GM19455 (cell line): ENCODE data around the gene GALK2.

Experiments
- ATAC-seq: cut with Tn5 transposase; IDR thresholded peaks from one replicate; pipeline ENCODE4 v1.9.1; 2021; ENCODE audit not compliant: unreplicated experiment

GALK2 gene

DNA sequence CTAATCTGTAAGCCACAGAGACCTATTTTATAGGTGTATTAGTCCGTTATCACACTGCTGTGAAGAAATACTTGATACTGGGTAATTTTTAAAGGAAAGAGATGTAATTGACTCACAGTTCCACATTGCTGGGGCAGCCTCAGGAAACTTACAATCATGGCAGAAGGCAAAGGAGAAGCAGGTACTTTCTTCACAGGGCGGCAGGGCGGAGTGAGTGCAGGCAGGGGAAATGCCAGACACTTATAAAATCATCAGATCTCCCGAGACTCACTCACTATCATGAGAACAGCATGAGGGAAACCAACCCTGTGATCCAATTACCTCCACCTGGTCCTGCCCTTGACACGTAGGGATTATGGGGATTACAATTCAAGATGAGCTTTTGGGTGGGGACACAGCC, 108.7 kb downstream of the GALK2 start:
- ATAC-seq: no peak

DNA sequence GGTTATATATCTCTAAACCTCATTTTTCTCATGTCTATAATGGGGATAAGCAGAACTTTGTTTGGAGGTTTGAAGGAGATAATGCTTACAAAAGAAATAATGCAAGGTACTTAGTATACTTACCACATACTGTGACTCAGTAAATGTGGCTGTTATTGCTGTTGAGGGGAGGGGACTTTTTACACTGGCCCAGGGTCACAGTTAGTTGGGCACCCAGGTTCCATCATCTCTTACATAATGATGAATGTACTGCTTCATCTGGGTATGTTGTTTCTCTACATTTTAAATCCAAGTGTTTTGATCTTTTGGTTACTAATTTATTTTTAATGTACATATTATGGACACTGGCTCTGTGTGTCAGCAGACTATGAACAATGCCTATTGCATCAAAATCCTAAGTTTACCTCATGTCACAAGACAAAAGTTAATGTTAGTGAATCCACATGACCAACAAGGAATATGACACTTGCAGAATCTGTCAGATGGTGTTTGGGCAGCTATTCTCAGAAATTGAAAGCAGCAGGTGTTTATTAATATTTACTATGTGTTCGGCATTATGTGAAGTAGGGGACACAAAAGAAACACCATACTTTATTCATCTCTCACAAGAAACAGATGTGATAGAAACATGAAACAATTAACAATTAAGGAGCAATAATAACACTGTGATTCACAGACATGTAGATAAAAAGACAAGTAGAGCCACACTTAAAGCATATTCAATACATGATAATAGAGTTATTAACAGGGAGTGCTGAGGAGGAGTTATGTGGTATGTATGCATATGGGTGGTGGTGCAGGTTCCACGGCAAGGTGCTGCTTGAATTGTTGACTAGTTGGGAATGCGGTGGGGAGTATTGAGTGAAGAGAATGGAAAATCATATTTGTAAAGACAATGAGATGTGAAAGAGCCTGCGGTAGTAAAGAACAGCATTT, 109.7 kb downstream of the GALK2 start:
- no peak for ATAC-seq

DNA sequence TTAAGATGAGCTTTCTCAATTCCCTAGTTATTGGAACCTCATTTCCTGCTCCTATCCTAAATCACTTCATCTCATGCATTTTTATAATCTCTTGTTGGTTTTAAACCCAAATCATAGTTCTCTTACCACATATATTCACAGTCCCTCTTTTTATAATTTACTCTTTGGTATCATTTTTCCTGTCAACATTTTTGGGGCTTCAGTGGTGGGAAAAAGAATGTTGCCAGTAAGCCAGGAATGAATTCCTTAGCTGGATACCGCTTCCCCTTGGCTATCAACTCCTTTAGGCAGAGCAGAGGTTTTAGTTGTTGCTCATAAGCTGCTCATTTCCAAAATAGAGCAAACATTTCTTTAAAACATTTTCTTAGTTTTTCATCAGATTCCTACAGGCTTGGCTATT, 112.3 kb downstream of the GALK2 start:
- ATAC-seq: no peak

DNA sequence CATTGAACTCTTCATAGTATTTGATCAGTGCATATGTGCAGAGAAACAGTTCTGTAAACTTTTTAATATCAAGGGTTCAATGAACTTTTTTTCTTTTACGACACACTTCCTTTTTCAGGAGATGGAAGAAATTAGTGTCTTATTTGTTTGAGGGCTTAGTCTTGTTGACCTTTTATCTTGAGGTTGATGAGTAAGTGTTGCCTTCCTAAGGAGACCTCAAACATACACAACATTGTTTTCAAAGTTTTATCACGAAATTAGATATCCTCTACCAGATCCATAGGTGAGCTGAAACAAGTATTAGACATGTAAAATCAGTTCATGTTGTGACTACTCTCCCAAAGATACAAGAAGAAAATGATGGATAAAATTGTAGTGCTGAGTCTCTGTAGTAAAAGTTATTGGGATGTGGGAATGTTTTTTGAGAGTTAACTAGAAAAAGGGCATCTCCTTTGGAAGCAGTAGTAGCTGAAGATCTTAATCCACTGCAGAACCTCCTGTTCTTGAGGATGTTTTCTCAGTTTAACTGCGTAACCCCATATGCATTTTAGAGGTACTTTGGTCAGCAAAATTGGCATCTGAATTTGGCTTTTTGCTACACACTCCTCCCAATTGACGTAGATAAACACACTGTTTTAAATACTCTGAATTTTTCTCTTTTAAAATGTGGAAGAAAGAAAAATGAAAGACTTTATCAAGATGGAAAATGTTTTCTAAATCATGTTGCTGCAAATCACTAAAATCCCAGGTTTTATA, 116.8 kb downstream of the GALK2 start:
- no peak for ATAC-seq

DNA sequence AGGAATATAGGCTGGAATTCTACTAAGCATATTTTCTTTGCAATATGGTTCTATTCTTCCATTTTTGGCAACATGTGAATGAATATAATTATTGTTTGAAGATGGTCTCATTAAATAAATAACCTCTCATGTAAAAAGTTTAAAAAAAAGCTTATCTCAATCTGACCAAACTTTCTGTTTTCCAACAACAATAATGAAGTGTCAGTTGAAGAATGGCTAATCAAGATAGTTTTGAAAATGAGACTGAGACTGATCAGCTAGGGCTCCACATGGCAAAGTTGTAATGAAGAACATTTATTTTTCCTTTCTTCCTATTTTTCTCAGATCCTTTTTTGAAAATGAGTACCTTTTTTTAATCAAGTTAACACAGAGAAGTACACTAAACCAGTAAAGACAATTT, 117.4 kb downstream of the GALK2 start:
- ATAC-seq: no peak

DNA sequence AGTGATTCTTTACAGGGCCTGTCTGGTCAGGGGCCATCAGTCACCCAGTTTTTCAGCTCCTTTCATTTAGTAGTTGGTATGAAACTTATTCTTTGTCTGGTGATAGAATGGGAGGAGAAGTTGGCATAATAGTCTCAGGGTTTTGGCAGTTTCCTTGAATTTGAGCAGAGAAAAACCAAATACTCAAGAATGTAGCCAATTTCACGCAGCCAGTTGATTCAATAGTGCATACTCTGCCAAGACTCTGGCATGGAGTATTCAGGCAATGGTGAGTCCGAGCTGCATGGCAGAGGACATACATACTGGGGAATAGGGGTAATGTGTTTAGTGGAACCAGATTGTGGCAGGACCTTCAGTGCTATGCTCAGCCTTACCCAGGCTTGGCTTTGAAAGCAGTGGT, 118.3 kb downstream of the GALK2 start:
- ATAC-seq: no peak

DNA sequence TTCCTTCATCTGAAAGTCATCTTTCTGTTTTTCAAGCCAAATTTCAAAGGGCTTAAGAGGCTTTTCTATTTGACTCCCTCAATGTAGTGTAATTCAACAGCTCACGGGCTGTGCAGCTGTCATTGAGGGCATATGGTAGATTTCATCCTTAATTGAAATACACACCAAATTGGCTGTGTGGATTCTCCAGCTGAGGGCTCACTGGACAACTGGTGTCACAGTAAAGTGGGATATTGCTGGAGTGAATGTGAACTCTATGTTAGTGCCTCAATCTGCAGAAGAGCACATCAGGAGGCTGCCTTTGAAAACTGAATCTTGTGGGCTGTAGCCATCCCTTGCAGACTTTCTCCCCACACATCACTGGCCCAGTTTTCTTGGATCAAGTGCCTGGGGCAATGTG, 120.1 kb downstream of the GALK2 start:
- ATAC-seq: no peak

DNA sequence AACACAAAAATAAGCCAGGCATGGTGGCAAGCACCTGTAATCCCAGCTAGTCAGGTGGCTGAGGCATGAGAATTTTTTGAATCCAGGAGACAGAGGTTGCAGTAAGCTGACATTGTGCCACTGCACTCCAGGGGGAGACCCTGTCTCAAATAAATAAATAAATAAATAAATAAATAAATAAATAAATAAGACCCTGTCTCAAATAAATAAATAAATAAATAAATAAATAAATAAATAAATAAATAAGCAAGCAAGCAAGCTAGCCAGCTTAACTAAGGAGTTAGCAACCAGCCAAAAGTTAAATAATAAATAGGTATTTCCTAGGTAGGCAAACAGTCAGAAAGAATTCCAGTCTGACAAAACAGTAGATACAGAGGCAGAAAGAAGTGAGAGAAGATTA, 123.9 kb downstream of the GALK2 start:
- ATAC-seq: no peak

DNA sequence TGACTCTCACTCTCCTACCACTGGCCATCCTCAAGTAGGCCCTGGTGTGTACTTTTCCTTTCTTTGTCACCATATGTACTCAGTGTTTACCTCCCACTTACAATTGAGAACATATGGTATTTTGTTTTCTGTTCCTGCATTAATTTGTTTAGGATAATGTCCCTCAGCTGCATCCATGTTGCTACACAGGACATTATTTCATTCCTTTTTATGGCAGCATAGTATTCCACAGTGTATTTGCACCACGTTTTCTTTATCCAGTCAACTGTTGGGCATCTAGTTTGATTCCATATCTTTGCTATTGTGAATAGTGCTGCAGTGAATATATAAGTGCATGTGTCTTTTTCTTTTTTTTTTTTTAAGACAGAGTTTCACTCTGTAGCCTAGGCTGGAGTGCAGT, 126.2 kb downstream of the GALK2 start:
- ATAC-seq: no peak

DNA sequence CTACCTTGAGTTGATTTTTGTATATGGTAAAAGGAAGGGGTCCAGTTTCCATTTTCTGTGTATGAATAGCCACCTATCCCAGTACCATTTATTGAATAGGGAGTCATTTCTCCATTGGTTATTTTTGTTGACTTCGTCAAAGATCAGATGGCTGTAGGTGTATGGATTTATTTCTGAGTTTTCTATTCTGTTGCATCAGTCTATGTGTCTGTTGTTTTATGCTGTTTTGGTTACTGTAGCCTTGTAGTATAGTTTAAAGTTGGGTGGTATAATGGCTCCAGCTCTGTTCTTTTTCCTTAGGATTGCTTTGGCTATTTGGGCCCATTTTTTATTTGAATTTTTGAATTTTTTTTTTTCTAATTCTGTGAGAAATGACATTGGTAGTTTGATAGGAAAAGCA, 127.5 kb downstream of the GALK2 start:
- ATAC-seq: no peak

DNA sequence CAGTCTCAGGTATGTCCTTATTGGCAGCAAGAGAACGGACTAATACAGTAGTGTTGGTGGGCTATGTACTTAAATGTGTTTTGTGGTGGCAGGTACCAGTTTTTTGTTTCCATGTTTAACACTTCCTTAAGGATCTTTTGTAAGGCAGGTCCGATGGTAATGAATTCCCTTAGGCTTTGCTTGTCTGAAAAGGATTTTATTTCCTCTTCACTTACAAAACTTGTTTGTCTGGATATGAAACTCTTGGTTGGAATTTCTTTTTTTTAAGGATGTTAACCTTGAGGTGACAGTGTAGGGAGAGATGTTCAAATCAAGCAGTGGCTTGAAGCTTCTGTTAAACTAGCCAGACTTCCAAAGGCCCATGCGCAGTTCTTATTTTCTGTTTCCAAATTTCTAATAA, 130.8 kb downstream of the GALK2 start:
- ATAC-seq: no peak

DNA sequence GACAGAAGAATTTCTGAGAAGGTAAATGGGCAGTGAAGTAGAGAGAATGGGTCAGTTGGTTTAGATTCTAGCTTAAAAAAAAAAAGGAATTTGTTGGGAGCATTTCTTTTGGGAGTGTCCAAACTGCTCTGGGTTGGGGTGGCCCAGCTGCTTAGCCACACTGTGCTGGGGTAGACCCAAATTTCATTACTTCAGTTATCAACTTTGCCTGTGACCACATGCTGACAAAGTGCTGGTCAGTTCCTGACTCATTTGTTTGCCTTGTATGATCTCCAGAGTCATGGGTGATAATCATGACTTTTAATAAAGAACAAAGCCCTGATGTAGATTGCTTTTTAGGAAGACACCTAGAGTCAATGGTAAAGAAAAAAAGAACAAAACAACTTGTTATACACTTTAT, 131.5 kb downstream of the GALK2 start:
- ATAC-seq: no peak

DNA sequence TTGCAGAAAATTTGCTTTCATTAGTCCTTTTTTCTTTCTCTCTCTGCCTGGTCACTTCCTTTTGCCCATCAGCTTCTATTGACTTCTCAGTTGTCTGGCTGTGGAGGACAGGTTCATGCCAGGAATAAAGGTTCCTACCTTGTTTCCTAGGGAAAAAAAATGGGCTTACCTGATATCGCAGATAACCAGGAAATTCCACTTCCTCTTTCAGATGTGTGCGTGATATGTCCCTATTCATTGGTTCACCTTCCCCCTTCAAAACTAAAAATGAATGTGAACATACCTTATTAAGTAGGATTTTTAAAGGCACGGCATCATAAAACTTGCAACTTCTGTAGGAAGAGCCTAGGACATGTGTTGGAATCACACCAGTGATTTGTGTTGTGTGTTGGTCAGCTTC, 133.0 kb downstream of the GALK2 start:
- ATAC-seq: no peak

DNA sequence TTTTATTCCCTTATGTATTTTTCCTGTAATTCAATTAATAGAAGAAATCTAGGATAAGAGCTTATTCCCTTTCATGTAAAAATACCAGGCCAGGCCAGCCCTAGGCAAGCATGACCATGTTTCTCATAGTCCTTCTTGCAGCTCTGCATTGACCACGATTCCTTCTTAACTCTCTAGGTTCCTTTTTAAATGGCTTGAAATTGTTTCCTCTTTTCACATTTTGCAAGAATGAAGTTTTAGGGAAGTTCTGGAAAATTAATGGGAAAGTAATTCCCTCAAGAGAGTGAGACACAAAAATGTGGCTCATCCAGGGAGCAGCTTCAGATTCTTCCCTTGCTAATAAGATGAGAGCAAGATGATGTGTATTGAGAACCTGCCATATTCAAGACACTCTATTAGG, 136.5 kb downstream of the GALK2 start:
- ATAC-seq: no peak

DNA sequence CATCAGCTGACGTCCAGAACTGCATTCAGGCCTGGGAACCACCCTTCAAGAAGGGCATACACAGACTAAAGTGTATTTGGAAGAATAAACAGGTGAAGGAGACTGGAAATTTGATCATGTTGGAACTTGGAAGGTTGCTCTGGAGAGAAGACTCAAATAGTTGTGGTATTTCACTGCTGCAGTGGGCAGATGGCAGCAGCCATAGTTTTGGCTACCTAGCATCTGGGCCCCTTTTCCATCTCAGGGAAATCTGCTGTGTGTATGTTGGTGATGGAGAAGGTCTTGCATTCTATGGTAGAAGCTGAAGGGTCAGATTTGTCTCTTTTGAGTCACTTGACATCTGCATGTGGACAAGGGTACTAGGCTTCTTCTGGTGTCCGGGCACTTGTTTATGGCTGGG, 138.6 kb downstream of the GALK2 start:
- no peak for ATAC-seq

DNA sequence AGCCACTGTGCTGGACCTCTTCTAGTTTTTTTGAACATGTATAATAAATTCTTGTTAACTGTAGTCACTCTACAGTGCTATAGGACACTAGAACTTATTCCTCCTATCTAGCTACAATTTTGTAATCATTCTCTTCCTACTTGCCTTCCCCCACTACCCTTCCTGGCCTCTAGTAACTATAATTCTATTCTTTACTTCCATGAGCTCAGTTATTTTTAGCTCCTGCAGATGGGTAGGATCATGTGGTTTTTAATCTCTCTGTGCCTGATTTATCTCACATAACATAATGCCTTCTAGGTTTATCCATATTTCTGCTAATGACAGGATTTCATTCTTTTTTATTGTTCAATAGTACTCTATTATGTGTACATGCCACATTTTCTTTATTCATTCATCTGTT, 139.8 kb downstream of the GALK2 start:
- no peak for ATAC-seq

DNA sequence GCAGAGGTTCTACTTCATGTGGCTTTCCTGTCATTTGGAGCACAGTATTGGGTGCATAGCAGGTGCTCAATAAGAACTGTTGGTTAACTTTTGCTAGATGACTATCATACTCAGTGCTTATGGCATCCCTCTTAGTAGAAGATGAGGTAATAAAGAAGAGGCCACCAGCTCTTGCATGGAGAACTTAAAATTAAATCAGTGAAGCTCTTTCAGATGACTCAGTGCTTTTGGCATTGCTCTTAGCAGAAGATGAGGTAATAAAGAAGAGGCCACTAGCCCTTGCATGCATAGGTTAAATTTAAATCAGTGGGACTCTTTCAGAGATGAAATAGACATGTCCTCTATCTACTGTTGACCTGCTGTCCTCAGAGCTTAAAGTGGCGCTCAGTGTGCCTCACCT, 143.6 kb downstream of the GALK2 start:
- ATAC-seq: no peak

DNA sequence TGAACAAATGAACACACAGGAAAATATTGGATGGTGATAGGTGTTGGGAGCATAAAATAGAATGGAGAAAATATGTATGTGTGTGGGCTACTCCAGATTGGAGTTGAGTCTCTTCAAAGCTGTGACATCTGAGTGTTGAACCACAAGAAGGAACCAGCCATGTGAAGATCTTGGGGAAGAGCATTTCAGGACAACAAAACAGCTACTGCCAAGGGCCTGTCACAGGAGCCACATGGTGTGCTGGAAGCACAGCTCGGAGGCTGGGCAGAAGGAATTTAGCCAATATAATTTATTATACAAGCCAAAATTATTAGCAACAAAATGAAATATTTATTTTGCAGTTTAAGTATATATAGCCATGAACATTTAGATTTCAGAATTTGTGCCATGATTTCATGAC, 144.7 kb downstream of the GALK2 start:
- no peak for ATAC-seq

DNA sequence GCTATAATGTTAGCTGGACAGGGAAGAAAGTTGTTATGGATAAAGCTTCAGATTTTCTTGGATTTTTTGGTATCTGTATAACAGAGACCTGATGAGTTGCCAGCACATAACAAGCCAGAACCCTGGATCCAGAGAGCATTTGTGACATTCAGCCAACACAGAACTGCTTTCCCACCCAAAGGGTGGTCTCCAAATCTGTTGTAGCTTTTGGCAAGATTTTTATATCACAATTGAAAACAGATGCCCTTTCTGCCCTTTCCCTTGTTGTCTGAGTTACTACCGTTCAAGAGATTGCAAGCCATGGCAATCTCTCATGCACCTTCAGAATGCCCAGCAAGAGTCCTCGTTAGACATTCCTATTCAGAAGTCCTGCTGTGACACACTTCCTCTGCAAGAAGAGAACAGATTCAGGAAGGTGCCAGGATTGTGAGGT, 145.4 kb downstream of the GALK2 start:
- ATAC-seq: no peak

DNA sequence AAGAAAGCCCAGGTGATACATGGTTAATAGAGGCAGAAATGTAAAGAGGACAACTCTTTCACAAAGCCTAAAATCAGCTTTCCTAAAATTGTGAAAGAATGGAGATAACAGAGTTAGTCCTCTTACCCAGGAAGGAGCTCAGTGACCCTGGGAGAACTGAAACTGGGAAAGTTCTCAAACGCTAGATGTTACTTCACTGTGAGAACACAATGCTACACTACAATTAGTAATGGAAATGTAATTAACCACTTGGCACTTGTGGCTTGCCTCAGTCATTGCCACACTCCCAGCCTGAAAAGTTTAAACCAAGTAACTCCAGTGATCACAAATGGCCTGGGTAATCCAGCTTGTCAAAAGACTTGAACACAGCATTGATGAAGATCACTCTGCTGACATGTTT, 150.3 kb downstream of the GALK2 start:
- ATAC-seq: no peak

DNA sequence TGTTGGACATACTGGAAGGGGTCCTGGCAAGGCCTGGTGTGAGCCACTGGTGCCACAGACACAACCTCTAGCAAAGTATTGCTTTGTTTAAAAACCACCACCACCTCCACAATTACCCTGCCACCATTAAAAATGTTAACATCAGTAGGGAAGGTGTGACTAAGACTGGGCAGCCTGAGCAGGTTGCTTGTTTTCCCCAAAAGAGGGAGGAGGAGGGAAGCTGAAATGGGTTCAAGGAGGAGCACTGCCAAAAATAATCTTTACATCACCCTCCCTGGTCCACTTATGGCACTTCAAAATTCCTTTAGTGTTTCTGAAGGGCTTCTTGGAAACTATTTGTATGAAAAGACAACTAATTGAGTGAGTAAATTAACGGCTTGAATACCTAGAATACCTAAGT, 153.2 kb downstream of the GALK2 start:
- ATAC-seq: no peak

DNA sequence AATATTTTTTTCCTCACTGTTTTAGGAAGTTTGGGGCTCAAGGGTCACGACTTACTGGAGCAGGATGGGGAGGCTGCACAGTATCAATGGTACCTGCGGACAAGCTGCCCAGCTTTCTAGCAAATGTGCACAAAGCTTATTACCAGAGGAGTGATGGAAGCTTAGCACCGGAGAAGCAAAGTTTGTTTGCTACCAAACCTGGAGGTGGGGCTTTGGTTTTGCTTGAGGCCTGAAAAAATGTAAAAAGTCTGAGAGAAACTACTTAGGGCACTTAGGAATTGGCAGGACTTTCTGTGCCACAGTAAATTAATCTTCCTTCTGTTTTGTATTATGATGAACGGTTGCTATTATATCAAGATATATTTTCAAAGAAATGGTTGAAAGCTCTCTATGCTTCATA, 157.9 kb downstream of the GALK2 start:
- ATAC-seq: no peak
